HG02678 (cell line): ENCODE data around the gene SUSD1.
"Not testable (repeated sequence)": the region's sequence is repeated elsewhere in the genome, so short reads cannot be mapped to it uniquely, and the experiment has no call there.

Source experiments
- ATAC-seq: cut with Tn5 transposase; IDR thresholded peaks from one replicate; pipeline ENCODE4 v1.9.1; 2021; ENCODE audit warnings: mild to moderate bottlenecking, moderate library complexity; ENCODE audit not compliant: unreplicated experiment

Gene SUSD1

DNA sequence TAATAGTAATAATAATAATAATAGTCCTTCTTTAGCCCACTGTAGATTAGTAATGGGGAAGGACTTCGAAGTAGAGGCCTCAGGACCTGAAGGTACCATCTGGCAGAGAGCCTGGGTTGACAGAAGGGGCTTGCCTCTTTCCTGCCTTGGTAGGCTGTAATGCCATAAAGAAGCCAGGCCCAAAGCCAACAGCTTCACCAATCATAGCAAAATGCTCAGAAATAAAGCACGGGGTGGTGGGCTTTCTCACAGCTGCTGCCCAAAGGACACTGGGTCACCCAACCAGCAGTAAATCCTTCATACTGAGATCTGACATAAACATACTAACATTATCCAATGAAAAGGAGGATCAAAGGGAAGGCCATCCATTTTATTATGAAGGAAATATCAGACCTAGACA, 70.7 kb downstream of the SUSD1 start:
- ATAC-seq, result no peak

DNA sequence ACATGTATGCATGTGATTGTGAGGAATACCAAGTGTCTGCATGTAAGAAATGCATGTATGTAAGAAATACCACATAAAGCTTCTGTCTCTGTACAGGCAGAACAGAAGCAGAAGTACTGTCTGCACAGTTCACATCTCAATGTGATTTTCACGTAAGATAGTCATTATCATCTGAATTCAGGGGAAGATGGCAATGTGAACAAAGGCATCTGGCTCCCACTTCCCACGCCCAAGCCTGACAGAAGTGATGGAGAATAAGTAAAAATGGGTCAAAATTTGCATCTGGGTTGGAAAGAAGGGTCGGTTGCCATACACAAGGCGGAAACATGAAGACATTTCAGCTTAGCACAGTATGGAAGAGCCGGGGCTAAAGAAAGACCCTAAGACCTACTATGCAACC, 71.7 kb downstream of the SUSD1 start:
- ATAC-seq, result no peak

DNA sequence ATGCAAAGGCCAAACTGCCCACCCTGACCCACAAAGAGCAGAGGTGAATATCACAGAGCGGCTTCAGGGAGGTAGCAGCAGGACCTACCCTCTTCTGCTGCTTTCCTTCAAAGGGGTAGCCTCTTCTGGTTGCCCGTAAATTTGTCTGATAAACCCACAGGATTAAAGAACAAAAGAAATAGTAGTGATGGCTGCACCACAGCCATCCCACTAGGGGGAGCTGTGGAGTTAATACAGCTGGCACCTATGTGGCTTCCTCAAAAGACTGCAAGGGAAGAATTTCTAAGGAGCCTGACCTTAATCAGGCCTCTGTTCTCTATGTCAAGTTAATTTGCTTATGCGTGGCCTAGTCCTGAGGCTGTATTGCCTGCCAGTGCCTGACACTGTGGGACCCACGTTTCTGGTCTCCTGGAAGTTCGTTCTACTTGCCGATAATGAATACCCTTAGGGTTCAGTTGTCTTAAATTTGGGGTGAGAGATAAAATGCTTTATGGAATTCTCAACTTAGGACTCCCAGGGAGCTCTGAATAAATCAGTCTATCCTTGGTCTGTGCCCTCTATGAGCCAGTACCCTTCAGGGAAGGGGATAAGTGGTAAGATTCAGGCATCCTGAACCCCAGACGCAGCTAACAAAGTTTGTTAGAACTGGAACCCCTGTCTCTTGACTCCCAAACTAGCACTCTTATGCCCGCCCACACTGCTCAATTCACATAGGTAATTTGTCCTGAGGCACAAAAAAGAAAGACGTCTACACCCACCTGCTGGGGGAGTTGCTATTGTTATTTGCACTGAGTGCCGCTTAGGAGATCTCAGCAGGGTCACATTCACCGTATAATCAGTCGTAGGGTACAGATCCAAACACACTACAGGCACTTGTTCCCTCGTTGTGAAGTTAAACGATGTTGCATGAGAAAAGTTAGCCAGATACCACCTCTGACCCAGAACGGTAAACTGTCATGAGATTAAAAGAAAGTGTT, 77.1 kb downstream of the SUSD1 start:
- peak; percentile 66 for ATAC-seq

DNA sequence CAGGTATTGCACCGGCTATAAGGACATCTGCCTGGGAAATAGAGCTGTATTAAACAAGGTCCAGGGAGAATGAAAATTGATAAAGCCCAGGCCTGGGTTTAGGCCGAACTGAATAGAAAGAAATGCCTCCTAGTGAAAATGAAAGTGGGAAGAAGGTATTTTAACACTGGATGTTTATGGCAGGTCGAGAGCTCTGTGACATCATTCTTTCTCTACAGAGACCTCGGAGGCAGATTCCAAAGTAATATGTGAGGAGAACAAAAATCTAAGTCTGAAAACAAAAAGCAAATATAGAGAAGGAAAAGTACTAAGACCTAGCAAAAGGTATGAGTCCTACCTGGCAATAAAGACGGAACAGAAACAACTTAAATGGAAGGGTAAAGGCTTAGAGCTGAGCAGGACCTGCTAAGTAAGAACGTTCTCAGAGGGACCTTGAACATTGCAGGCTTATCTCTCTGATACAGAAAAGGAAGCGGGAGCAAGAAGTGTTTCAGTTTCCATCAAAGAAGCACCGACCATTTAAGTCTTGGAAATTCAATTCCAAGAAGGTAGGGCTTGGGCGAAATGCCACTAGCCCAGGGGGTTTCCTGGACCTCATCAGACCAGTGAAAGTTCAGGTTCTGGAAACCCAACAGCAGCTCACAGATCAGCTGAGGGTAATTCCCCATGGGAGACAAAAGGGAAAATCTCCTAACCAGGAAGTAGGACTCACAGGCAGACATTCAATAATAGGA, 80.0 kb downstream of the SUSD1 start:
- ATAC-seq, result no peak

DNA sequence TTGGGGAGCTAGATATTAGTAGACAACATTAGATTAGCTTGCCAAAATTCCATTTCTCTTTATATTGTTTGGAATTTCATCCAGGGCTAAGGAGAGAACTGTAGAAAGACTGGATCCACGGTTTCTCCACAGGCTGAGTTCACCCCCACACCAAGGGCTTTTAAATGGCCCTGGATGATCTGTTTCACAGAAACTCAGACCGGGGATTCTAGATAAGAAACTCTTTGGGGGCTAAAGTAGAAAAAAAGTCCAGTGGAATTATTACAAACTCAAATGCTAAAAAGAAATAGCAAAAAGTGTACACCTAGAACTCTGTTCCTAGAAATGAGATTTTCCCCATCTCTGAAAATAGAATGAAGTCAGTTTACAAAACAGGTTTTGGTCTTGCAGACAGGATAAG, 80.9 kb downstream of the SUSD1 start:
- no peak for ATAC-seq

DNA sequence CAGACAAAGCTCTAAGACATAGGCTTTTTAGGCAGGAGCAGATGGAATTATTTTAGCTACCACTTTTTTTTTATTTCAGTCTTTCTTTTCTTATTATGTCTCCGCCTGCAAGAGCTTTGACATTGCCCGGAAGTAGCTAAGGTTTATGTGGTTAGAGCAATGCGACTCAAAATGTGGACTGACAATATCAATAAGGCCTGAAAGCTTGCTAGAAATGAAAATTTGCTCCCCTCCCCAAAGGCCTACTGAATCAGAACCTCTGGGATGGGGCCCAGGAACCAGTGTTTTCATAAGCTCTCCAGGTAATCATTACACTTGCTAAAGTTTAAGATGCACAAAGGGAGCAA, 81.3 kb downstream of the SUSD1 start:
- no peak for ATAC-seq

DNA sequence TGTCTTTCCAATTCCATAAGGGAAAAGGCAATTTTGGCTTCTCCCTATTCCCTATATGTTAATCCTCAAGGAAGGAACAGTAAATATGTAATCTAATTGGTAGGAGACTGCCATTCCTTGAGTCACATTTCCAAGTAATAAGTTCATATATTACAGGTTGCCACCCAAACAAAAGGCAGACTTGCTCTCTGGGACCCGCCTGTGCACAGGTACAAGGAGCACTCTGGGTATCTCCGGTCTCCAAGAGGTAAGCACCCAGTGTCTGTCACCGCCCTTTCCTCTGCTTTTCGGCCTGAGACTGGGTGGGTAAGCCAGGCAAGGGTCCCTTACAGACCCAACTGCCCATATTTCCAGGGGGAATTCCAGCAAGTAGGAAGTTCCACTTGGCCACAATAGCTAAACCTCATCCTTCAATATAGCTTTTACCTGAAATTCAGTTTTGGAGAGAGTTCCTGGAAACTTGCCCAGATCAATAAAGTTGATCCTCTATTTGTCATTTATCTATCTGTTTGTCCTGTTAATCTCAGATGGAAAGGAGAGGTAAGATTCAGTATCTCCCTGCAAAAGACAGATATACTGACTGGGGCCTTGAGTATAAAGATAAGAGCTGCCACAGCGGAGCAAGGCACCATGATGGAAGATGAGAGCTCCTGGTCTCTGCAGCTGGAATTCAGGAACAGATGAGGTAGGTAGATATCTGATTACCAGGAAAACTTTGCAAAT, 81.8 kb downstream of the SUSD1 start:
- ATAC-seq, result no peak

DNA sequence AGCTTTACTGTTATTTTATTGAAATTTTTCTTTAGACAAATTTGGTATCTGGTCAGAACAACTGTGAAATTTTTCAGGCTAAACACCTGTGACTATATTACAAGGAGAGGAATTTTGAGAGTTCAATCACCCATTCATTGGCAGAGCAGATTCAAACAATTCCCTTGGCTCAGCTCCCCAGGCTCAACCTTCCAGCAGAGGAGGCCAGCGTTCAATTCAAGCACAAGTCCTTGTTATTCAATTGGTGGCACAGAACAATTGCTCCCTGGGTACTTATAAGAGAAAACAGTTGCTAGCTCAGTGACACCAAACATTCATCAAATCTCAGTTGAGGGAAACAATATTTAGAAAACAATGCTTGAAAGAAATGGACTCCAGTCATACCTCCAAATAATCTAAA, 83.3 kb downstream of the SUSD1 start:
- no peak for ATAC-seq

DNA sequence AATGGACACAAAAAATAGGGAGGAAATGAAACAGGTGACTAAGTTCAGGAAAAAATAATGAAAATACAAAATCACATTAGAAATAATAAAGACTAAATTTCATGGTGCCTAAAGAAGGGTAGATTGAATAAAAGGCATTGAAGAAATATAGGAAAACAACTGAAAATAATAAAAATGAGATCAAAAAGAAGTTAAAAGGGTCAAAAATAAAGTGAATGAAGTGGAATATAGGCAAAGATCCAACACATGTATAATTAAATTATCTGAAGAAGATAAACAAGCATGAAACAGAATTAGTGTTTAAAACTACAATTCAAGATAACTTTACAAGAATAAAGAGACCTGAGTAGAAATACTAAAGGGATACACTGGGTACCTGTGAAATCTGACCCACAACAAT, 87.6 kb downstream of the SUSD1 start:
- ATAC-seq, result no peak

DNA sequence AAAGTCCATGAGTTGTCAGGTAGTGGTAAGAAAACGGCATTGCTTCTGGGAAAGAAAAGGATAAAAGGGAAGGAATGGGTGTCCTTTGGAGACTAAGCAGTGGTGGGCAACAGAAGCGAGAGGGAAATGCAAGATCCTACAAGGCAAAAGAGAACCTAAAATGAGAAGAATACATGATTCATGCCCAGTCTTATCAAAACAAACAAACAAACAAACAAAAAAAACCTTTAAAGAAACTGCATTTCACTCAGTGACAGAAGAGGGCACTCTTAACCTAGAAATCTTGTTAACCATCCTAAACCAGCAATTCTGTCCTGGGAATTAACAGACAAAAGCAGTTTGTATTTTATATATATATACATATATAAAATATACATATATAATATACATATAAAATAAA, 88.5 kb downstream of the SUSD1 start:
- no peak for ATAC-seq

DNA sequence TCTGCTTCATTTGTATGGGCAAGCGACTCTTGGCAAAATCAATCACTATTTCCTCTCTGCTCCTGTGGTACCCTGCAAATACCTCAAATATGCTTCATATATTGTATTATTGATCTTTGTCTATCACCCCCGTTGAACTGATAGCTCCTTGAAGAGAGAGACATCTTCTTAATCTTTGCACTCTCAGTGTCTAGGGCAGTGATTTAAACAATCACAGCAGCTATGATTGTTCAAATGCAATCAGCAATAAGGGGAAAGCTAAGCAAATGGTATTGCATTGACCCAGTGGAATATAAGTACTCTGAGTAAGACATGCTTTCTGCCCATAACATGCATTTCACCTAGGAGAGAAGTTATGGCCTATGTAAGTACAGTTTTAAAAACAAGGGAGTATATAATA, 90.2 kb downstream of the SUSD1 start:
- no peak for ATAC-seq

DNA sequence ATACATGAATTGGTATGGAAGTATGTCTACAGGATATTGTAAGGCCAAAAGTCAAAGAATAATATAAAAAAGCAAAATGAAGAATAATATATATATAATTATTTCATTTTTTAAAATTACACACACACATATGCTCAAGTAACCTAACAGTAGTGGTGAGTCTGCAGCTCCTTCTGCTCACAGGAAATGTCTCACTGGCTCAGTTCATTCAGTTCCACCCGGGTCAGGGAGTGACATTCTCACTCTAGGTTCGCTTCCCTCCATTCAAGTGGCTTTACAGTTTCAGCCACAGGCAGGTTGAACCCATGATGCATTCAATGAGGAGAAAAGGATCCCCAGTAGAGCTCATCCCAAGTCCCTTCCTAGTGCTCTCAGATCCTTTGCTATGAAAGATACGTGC, 90.8 kb downstream of the SUSD1 start:
- ATAC-seq, result no peak

DNA sequence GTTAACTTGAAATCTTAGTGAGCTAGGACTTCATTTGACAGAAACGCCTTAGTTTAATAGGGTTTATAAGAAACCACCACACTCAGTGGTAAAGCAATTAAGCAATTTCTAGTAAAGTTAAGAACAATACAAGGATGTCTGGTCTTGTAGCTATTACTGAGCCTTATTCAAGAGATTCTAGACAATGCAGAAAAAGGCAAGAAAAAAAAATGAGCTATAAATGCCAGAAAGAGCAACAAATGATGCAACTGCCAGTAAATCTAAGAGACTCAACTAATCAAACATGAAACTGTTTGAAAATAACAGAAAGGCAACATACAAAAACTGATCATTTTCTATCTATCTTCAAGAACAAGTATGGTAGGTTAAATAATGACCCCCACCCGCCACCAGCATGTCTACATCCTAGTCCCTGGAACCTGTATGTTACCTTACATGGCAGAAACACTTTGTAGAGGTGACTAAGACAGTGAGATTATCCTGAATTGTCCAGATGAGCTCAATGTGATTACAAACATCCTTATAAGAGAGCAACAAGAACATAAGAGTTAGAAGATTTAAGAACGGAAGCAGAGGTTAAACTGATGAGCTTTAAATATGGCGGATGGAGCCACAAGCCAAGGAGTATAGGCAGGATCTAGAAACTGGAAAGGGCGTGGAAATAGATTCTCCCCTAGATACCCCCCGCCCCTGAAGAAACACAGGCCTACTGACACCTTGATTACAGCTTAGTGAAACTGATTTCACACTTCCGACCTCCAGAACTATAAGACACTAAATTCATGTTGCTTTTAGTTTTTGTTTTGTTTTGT, 93.0 kb downstream of the SUSD1 start:
- ATAC-seq, result no peak

DNA sequence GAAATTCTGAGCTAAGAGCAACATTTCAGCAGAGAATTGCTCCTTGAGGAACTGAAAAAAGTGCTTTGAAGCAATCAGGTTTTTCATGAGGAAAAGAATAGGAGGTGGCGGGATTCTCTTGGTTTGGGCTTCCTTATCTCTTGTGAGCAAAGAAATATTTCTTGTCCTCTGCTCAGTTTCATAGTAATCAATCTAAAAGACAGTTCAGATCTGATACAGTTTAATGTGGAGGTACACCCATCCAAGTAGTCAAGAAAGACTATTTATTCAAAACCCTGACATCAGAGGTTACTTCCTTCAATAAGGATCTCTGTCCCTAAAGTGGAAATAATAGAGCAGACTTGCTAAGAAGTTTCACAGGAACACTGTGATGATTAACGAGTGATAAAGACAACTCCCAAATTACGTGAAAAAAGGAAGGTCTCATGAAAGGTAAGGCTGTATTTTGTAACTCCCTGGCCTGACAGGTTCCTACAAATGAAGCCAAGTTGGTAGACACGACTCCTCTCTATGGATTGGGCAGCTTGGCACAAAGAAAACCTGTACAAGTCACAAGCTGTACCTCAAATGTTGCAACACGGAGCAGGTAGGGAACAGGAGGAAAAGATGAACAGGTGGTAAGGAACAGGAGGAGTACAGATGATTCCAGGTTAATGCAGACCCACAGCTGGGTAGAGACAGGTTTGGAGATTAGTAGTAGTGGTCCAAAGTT, 94.1 kb downstream of the SUSD1 start:
- ATAC-seq, result no peak

DNA sequence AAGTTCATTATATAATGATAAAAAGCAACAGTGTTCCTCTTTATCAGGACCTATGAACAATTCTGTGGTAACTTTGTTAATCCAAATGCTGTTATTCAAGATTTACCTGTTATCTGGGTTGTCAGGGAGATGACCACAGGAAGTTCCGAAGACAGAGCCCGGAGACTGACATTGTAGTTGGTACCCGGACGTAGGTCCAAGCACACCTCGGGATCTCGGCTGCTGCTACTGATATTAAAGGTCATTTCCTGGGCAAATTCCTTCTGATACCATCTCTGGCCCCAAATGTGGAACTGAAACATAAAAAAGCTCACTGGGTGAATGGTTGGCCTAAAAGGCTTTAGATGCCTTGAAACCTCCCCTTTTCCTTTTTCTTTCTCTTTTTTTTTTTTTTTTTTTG, 96.7 kb downstream of the SUSD1 start:
- peak; percentile 42 for ATAC-seq

DNA sequence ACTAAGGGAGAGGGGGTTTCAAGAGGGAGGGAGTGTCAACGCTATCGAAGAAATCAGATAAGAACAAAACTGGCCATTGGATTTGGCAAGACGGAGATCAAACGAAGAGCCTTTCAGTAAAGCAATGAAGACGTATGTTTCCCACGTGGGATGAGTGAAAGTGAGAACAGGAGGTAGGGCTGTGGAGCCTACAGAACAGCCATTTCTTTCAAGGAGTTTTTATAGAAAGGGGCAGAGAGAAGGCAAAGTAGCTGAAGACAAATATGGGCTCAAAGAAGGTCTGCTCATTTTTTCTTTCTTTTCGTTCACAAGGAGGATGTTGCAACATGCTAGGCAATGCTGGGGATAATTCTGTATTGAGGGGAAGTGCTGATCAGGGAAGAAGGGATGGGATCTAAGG, 98.3 kb downstream of the SUSD1 start:
- ATAC-seq, result no peak

DNA sequence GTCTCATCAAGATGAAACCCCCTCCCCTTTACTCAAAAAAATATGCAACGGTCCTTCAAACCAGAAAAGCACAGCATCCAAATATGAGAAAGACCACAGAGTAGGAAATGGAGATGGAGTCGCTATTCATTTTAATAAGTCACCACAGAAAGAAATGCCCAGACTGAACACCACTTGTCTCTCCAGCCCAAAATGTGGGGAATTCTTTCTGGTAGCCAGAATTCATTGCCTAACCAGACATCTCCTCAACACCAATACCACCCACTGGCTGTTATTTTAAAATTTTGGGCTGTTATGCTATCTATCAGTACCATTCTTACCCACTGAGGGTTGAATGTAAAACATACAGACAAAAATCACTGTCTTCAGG, 100.1 kb downstream of the SUSD1 start:
- ATAC-seq, result no peak

DNA sequence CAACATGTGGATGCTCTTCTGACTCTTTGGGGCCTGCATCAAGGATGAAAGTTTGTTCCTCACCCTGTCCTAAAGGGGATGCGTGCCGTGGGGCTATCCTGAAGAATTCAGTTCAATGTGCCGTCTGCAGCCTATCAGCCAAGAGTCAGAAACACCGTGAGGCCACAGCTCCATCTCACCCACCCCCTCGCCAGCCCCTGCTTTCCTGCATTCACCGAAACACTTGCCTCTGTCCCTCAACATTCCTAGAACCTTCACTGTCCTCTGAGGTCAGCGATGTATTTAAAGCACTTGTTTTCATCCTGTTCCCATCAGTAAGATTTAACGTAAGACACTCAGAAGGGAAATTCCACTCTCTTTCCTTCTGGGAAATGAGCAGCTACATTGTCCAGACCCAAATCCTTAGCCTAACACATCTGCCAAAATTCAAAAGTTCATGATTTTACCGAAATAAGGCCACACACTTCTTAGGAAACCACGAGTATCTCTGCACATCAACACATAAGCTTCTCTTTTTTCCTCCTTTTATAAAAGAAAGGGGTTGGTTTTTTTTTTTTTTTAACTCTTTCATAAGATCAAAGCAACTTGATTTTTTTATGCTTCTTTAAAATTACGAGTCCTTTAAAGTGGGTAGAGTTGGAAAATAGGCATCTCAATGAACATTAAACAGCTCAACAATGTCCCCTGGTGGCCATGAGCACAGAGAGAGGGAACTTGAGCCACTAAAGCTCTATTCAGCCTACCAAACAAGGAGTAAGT, 100.7 kb downstream of the SUSD1 start:
- ATAC-seq, result peak; percentile 59

DNA sequence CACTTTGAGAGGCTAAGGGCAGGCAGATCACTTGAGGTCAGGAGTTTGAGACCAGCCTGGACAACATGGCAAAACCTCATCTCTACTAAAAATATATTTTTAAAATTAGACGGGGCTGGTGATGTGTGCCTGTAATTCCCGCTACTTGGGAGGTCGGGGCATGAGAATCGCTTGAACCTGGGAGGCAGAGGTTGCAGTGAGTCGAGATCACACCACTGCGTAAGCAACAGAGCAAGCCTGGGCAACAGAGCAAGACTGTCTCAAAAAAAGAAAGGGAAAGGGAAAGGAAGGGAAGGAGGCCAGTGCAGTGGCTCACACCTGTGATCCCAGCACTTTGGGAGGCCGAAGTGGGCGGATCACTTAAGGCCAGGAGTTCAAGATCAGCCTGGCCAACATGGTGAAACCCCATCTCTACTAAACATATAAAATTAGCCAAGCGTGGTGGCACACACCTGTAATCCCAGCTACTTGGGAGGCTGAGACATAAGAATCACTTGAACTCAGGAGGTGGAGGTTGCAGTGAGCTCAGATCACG, 101.4 kb downstream of the SUSD1 start:
- ATAC-seq, result not testable (repeated sequence)
